MCF 10A (cell line): ENCODE data around the gene TRPC4AP. TPM values are rescaled to one million over a fixed set of nuclear protein-coding genes. Genes with fewer than 3 reads are reported as not detected.

Experiments used
- BruUV-seq: library from RNA; stranded (reverse); fragments of 400-500 nt; replicated peaks from 2 replicates; lab custom pipeline; 2021; lab: Mats Ljungman, UMichigan
- CTCF ChIA-PET: fragments of 300-600 bp; sonication (Branson Sonifier 250); formaldehyde crosslinking; extraction: SDS; loops from one replicate; lab custom pipeline; 2021; ENCODE audit warnings: antibody characterized with exemption, inconsistent platforms; lab: Yijun Ruan, JAX
- POLR2A ChIA-PET: fragments of 300-600, 350-650 bp; sonication (Branson Sonifier 250); formaldehyde crosslinking; extraction: SDS; loops from one replicate; lab custom pipeline; 2020; ENCODE audit warnings: antibody characterized with exemption, inconsistent platforms; lab: Yijun Ruan, JAX
- DNase-seq: peaks from one replicate; pipeline ENCODE4 v3.0.0-alpha.2; 2018; ENCODE audit not compliant: unreplicated experiment
- H3K27ac Mint-ChIP-seq: one replicate; pipeline ENCODE4 v1.8.0; 2022; ENCODE audit warnings: mild to moderate bottlenecking, low read depth, mixed read lengths; ENCODE audit not compliant: unreplicated experiment
- H3K27me3 Mint-ChIP-seq: one replicate; pipeline ENCODE4 v1.8.0; 2022; ENCODE audit warnings: mixed read lengths; ENCODE audit not compliant: insufficient read depth, unreplicated experiment
- H3K36me3 Mint-ChIP-seq: one replicate; pipeline ENCODE4 v1.8.0; 2022; ENCODE audit warnings: mild to moderate bottlenecking, moderate library complexity, mixed read lengths; ENCODE audit not compliant: insufficient read depth, unreplicated experiment
- H3K4me1 Mint-ChIP-seq: one replicate; pipeline ENCODE4 v1.8.0; 2022; ENCODE audit warnings: mixed read lengths; ENCODE audit not compliant: insufficient read depth, unreplicated experiment
- H3K4me3 Mint-ChIP-seq: one replicate; pipeline ENCODE4 v1.8.0; 2022; ENCODE audit warnings: mild to moderate bottlenecking, moderate library complexity, mixed read lengths; ENCODE audit not compliant: unreplicated experiment
- H3K9me3 Mint-ChIP-seq: one replicate; pipeline ENCODE4 v1.8.0; 2022; ENCODE audit warnings: mixed read lengths; ENCODE audit not compliant: unreplicated experiment
- CTCF ChIP-seq: fragments of 200-600 bp; IDR thresholded peaks from one replicate; pipeline ENCODE4 v1.8.0; 2022; ENCODE audit warnings: antibody characterized with exemption, mild to moderate bottlenecking; ENCODE audit not compliant: unreplicated experiment
- intact Hi-C: fragments of 100-400 bp; cut with micrococcal nuclease; formaldehyde crosslinking; loops from 2 replicates; pipeline ENCODE4 v1.14.1; 2022
- total RNA-seq: library from RNA; stranded (reverse); gene quantifications from 2 replicates; pipeline ENCODE4 v1.2.3, GENCODE V29; 2022

TRPC4AP gene
- total RNA-seq, 1 experiment from 2014 or later, result 51.8 TPM

- Mint-ChIP-seq H3K36me3 (peaks cover 46% of the 10 kb centered on the region), H3K4me3 (no peak overlapping the region), H3K27ac (no peak overlapping the region), H3K27me3 (no peaks in the 10 kb centered on the region), H3K9me3 (no peaks in the 10 kb centered on the region), H3K4me1 (no peaks in the 10 kb centered on the region)
- TF ChIP-seq CTCF, result no peak
- intact Hi-C loops, result no loop called here
- DNase-seq, result no peak
- CTCF ChIA-PET, result interaction anchor here (0.5 to 1.4 kb wide), 5 partner anchors 13 to 1495 kb away, joined by 3 to 4 read pairs (median 3); no protein-coding TSS in a partner anchor
- BruUV-seq, result no TSS peak
- POLR2A ChIA-PET, result no interaction called here
These were observed 96.9 kb downstream of the TRPC4AP start for GRCh38 chr20:34995696-34996095.

GRCh38 chr20:34995192-34995591 lies 97.4 kb downstream of the TRPC4AP start:
- H3K4me3 Mint-ChIP-seq, result no peak overlapping the region
- no peak overlapping the region for H3K27ac Mint-ChIP-seq
- H3K4me1 Mint-ChIP-seq, result no peaks in the 10 kb centered on the region
- no peaks in the 10 kb centered on the region for H3K9me3 Mint-ChIP-seq
- BruUV-seq, result no TSS peak
- no peak for TF ChIP-seq CTCF
- CTCF ChIA-PET, result interaction anchor here (0.5 to 1.4 kb wide), 4 partner anchors 14 to 121 kb away, joined by 3 to 4 read pairs (median 3); no protein-coding TSS in a partner anchor
- DNase-seq, result no peak
- POLR2A ChIA-PET, result no interaction called here
- H3K36me3 Mint-ChIP-seq, result peaks cover 42% of the 10 kb centered on the region
- no peaks in the 10 kb centered on the region for H3K27me3 Mint-ChIP-seq
- intact Hi-C loops, result no loop called here

GRCh38 chr20:34994509-34995131 lies 98.0 kb downstream of the TRPC4AP start:
- POLR2A ChIA-PET, result no interaction called here
- Mint-ChIP-seq H3K36me3 (peaks cover 42% of the 10 kb centered on the region), H3K27me3 (no peaks in the 10 kb centered on the region), H3K27ac (no peak overlapping the region), H3K4me1 (no peaks in the 10 kb centered on the region), H3K9me3 (no peaks in the 10 kb centered on the region), H3K4me3 (no peak overlapping the region)
- CTCF ChIA-PET, result interaction anchor here (1.4 kb wide), 1 partner anchor 121 kb away, joined by 3 read pairs; no protein-coding TSS in a partner anchor
- no peak for DNase-seq
- intact Hi-C loops, result no loop called here
- TF ChIP-seq CTCF, result no peak
- BruUV-seq, result no TSS peak

- ChIA-PET POLR2A (no interaction called here), CTCF (no interaction called here)
- DNase-seq, result no peak
- Mint-ChIP-seq H3K9me3 (no peaks in the 10 kb centered on the region), H3K27me3 (no peaks in the 10 kb centered on the region), H3K27ac (no peak overlapping the region), H3K36me3 (peaks cover 36% of the 10 kb centered on the region), H3K4me1 (no peaks in the 10 kb centered on the region), H3K4me3 (no peak overlapping the region)
- no TSS peak for BruUV-seq
- TF ChIP-seq CTCF, result no peak
- intact Hi-C loops, result no loop called here
These were observed 98.6 kb downstream of the TRPC4AP start for GRCh38 chr20:34993941-34994508.
